Suppressor macrophage treated with lipopolysaccharide for 4 hours (primary cell): ENCODE measurements around the gene LRP1.

ENCODE experiments used
- DNase-seq: peaks from one replicate; pipeline ENCODE4 v3.0.0-alpha.2; 2020

Gene LRP1

DNA sequence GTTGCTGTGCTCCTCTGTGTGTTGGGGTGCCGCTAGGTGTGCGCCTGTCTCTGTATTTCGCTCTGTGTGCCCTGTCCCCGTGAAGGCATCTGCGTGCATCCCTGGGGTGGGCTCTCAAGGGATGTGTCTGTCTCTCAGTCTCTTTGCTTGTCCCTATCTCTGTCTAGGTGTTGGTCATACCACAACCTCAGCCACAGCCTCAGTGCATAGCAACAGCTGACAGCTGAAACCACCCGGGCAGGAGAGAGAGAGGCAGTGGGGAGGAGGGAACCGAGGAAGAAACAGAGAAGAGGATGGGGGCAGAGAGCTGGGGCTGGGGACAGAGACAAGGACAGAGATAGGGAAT is 87.4 kb downstream of the LRP1 start:
- no peak for DNase-seq

DNA sequence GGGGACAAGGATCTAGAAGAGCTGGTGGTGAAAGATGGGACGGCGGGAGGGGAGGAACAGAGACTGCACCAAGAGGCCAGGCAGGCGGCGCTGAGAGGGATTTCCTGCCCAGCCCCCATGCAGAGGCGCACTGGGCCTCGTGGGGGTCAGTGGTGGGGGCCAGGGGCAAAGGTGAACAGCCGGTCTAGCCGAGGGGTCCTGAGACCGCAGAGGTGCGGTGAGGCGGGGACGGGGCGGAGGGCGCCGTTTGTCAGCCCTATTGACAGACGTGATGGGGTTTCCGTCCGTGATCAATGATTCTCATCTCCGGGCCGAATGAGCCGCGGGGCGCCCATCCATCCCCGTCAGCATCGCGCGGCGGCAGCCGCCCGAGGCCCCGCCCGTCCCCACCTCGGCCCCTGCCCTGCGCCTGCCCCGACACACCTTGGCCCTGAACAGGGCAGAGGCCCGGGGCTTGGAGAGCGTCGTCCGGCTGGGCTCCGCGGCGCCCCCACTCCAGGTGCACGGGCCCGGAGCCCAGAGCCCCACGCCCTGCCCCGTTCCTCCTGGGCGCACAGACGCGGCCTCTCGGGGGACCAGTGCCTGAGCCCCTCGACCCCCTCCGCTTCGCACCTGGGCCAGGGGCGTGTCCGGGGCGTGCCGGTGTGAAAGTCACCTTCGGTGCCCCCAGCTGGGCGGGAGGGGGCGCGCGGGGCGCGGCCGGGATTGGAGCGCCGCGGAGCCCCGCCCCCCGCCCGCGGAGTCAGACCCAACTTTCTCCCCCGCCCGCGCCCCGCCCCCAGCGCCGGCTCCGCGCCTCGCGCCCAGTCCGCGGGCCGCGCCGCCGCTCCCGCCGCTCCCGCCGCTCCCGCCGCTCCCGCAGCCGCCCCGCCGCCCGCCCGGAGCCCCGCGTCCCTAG is 88.0 kb downstream of the LRP1 start, which contains the start of gene NXPH4:
TSS of gene NXPH4 (plus strand) at position 781 of the 898 bp plus-strand sequence. CDS start 176 bp downstream, outside the sequence.
- no peak for DNase-seq

DNA sequence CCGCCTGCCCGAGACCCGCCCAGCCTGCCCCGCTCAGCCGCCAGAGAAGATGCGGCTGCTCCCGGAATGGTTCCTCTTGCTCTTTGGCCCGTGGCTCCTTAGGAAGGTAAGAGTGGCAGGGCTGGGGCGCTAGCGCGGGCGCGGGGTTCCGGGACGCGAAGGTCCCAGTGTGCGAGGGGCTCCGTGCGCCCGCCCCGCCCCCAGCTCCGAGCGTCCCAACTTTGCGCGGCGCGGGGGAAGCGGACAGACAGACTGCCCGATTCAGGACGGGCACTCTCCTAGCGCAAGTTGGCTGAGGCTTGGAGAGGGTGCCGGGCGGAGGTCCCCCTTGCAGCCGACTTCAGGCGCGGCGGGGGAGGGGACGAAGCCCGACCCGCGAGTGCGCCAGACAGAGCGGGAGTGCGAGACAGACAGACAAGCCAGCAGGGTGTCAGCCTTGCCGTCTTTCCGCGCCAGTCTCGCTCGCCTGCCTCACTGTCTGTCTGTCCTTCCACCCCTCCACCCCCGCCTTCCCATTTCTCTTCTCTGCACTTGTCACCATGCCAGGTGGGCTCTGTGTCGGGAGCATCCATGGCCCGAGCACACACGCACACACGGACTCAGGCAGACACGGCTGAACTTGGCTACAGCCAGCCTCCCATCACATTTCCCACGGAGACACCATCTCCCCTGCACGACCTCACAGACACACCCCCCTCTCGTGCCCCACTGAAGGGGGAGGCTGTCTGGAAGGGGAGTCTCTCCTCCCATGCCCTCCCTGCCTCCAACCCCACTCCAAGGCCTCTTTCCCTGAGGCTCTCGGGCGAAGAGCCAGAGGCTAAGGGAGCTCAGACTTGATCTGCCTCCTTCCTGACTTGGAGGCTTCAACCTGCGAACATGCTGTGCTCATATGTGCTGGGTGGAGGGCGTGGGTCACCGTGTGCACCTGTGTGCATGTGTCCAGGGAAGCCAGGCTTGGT is 88.9 kb downstream of the LRP1 start:
- no peak for DNase-seq

DNA sequence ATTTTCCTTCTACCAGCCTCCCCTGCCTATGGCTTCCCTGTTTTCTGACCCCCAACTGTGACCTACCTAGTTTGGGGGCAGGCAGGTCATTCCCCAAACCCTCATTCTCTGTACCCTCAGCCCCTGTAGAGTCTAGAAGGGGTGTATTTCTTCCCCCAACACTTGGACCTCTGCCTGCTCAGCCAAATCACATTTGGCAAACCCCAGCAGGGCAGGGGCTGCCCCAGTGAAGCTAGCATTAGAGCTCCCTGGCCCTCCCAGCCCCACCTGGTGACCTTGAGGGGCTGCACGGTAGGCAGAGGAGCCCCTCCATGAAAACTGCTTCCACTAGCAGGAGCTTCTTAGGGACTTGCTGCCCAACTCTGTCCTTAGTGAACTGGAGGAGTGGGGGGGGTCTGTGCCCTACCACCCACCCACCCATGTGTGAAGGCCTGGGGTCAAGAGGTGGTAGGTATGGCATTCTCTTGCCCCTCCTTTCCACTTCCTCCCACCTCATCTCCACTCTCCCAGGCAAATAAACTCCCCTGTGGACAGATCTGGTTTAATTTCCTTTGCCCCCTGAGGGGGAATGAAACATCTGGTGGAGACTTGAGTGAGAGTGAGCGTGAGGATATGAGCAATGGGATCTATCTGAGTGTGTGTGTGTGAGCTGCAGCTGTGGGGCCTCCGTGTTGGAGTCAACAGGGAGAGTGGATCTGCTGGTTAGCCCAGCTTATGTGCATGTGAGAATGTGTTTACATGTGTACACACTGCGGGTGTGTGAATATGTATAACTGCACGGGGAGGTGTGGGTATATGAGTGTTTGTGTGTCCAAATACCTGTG is 90.0 kb downstream of the LRP1 start:
- DNase-seq = no peak

DNA sequence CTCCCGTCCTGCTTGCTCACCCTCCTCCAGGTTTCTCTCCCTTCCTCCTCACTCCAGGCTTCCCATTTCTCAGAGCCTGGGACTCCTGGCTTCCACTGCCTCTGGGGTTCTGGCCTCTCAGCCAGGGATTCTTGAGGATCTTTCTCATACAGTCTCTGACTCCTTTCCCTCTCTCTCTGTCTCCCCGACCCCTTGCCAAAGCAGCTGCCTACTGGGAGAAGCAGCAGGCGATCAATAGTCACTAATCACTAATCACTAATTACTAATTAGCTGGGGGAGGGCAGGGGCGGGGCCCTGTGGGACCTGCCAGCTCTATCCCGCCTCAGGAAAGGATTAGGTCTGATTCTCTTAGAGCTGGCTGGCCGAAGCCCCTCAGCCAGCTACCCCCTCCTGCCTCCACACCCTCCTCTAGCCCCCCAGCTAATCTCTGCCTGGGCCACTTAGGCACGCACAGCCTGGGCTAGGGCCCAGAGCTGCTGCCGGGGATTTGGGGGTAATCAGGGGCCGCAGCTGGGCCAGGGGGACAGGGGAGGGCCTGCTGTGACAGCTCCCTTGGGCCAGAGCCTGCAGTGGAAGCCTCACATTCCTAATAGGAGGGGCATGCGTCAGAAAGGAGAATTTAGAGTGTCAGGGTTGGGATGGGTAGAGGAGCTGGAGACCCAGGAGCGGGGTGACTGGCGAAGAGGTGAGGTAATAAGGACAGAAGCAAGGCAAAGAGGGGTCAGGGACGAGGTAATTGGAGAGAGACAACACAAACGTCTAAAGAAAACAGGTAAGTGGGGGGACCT is 91.1 kb downstream of the LRP1 start:
- DNase-seq = no peak

DNA sequence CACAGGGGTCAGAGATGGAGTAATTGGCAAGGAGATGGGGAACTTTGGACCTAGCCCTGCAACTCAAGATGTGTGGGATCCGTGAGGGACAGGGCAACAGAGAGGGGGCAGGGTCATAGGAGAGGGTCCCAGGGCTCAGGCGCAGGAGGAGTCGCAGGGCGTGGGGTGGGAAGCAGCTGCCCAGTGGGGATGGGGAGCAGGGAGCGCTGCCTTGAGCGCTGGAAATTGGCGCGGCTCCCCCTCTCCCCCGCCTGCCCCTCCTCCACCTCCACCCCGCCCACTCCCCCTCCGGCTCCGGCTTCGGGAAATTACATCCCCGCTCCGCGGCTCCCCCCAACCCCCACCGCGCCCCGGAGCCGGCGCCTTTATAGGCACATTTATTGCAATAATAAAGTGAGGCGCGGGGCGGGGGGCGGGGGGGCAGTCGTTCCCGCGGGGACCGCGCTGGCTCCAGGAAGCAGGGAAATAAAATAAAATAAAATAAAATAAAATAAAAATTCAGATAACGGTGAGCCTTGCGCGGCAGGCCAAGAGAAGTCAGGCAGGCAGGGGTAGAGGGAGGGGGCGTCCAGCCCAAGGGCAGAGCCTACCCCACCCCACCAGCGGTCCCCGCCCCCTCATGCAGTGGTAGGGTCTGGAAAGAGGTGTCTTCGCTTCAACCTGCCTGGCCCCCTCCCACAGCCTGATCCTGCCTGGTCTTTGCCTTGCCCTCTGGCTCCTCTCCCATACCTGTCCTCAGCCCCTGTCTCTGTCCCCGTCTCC is 91.9 kb downstream of the LRP1 start:
- DNase-seq = no peak

DNA sequence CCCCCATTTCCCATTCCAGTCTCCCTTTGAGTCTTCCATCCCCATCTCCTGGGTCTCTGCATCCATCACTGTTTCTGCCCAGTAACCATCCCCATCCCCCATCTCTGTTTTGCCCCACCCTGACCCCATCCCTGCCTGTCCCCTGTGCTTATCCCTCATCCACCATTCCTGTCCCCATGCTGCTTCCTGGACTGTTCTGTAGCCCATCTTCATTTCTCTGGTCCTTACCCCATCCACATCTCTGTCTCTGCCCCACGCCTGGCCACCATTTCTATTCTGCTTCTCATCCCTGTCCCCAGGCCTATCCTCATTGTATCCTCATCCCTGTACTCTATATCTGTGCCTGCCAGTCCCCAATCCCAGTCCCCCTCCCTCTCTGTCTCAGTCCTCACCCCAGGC is 92.5 kb downstream of the LRP1 start:
- DNase-seq = no peak

DNA sequence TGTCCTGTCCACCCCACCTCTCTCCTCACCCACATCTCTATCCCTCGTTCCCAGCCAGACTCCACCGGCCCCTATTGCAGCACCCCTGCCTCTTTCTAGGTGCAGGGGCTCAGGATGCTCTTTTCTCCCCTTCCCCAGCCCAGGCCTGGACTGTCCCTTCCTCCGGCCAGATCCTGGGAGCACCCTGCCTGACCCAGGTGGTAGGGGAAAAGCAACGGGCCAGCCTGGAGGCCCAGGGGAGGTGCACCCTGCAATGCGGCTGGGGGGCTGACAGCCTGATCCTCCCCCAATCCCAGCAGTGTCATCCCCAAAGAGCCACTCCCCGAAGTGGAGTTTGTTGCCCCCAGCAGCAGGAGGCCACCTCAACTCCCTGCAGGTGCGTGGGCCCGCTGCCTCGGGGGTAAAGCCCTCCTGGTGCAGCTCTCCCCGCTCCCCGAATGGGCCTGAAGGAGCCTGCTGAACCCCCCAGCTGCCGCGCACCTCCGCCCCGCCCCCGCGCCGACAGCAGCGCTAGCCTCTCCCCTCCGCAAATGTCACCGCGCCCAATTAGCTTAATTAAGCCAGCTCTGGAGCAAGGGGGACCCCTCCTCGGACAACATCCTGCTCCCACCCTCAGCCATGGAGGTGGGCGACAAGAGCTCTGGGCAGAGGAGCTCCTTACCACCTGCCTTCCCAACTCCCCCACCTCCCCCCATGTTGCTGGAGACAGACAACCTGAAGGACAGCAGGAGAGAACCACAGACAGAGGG is 93.1 kb downstream of the LRP1 start:
- DNase-seq = no peak

DNA sequence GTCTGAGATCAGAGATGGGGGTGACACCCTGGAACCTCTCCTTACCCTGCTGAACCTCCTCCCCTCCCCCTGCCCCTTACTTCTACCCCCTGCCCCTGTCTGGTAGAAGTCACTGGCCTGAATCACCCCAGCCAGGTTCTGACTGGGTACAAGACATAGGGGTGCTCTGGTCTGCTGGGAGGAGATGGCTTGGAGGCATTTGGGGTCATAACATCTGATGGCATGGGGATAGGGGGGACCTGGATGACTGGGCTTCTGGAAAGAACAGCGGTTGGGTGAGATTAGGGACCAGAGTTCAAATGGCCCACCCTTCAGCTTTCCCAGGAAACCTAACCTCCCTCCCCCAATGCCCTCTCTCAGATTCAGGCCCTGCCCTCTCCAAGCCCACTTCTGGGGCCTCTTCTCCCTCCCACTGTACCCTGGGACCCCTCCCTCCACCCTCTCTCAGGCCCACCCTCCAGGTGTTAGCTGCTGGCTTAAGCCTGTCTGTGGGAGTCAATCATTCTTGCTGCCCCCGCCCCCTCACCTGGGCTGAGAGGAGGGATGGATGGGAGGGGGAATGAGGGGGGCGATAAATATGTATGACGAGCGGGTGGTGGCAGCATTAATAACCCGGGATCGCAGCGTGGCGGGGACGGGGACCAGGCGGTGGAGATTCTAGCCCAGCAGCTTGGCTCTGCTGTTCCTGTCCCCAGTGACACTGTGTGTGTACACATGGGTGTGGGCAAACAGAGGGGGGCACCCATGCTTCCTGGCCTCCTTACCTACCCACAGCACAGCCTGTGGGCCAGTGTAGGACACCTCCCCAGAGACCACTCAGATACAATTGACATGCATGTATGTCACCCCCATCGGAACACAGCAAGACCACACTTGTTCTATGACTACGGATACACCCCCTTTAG is 94.3 kb downstream of the LRP1 start:
- DNase-seq = no peak

DNA sequence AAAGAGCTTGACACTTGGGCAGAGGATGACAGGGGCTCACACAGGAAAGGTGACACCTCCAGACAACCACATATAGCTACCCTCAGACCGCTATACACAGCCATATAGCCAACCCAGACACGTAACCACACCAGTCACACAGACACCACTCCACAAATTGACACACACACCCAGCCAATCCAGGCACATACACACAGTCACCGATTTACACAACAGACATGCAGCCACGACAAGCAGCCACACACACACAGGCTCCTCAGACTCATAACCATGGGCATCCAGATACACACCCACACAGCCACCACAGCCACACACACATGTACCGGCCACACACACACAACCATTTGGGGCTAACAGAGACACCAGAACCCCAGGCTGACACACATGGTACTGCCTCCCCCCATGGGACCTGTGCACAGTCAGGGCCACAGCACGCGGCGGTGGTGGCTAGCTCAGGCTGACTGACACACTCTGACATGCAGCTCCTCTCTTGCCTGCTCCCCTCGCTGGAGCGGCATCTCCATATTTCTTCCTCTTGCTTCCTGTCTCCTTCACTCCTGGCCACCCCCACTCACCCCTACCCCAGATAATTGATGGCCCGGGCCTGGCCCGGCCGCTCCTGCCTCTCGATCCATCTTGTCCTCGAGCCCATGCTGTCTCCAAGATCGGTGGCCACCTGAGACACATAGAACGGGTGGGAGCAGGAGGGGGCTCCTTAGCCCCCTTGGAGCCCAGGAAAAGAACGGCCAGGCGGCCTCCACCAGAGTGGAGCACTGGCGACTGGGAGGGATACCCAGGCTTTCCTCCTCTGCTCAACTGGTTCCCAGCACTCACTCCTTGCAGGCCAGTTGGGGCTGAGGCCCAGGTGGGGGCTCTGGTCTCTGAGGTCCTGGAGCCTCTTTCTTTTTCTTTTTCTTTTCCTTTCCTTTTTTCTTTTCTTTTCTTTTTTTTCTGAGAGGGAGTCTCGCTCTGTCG is 95.2 kb downstream of the LRP1 start:
- DNase-seq = no peak

DNA sequence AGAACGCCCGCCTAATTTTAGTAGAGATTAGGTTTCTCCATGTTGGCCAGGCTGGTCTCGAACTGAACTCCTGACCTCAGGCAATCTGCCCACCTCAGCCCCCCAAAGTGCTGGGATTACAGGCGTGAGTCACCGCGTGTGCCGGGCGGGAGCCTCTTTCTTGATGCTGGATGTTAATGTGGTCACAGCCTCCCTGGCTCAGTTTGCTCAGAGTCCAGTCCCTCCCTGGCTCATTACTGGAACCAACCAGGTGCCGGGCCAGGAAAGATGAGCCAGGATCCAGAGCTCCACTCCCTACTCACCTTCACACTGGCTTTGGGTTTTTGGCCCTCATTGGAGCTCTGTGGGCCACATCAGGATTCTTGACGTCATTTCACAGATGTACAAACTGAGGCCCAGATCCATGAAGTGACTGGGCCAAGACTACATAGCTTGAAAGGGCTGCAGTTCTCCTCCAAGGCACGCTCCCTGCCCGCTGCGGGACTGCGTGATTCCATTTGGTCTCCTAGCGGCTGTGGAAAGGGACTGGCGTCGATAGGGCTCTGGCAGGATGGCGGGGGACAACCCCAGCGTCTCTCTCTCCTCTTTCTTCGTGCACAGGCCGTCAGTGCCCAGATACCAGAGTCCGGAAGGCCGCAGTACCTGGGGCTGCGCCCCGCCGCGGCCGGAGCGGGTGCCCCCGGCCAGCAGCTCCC is 96.1 kb downstream of the LRP1 start:
- DNase-seq = no peak

DNA sequence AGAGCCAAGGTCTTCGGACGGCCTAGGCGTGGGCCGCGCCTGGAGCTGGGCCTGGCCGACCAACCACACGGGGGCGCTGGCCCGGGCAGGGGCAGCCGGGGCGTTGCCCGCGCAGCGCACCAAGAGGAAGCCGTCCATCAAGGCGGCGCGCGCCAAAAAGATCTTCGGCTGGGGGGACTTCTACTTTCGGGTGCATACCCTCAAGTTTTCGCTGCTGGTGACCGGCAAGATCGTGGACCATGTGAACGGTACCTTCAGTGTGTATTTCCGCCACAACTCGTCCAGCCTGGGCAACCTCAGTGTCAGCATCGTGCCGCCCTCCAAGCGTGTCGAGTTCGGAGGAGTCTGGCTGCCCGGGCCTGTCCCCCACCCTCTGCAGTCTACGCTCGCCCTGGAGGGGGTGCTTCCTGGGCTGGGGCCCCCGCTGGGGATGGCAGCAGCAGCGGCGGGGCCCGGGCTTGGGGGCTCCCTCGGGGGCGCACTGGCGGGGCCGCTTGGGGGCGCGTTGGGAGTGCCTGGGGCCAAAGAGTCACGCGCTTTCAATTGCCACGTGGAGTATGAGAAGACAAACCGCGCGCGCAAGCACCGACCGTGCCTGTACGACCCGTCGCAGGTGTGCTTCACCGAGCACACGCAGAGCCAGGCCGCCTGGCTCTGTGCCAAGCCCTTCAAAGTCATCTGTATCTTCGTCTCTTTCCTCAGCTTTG is 96.8 kb downstream of the LRP1 start:
- peak; percentile 87 for DNase-seq

DNA sequence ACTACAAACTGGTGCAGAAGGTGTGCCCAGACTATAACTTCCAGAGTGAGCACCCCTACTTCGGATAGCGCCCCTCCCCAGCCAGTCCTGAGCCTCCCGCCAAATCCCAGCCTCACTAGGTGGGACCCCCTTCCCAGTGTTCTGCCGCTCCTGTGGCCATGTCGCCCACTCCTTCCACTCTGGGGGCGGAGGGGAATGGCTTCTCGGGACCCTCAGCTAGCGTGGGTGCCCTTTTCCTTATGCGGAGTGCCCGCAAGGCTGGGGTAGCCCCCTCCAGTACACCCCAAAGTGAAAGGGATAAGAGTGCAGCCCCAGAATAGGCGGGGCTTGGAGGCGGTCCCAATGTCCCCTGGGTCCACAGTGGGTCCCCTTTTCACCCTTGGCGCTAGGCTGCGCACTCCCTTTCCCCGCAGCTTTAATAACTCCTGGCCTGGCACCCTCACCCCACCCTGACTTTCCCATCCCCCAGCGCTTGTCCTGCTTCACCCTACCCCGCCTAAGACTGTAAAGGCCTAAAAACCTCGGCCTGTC is 97.5 kb downstream of the LRP1 start:
- no peak for DNase-seq

DNA sequence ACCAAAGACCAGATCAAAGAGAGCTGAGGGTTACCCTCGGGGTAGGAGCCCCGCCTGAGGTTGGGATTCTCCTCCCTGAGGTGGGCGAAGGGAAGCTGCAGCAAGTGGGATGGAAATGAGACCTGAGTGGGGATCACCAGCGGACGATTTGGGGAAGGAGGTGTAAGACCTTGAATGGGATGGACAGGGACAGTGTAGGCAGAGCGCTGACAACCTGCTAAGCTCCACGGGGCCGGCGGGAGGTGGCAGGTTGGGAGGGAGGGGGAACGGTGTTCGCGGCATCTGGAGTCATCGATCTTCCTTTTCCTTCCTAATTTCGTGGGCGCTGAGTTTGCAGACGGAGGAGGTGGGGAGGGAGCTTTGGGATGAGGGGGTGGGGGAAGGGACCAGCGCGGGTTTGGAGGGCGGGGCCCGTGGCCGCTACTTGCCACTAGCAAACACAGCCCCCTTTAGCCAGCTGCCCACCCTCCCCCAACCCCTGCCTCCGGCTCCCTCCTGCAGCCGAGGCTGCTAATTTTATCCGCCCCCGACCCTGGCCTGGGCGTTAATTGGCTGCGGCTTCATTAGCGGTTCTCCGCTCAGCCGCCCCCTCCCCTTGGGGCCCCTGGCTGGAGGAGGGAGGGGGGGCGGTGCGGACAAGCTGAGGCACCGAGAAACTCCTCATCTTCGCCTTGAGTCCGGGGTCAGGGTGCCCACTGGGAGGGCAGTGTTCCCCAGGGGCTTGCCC is 98.5 kb downstream of the LRP1 start:
- no peak for DNase-seq

DNA sequence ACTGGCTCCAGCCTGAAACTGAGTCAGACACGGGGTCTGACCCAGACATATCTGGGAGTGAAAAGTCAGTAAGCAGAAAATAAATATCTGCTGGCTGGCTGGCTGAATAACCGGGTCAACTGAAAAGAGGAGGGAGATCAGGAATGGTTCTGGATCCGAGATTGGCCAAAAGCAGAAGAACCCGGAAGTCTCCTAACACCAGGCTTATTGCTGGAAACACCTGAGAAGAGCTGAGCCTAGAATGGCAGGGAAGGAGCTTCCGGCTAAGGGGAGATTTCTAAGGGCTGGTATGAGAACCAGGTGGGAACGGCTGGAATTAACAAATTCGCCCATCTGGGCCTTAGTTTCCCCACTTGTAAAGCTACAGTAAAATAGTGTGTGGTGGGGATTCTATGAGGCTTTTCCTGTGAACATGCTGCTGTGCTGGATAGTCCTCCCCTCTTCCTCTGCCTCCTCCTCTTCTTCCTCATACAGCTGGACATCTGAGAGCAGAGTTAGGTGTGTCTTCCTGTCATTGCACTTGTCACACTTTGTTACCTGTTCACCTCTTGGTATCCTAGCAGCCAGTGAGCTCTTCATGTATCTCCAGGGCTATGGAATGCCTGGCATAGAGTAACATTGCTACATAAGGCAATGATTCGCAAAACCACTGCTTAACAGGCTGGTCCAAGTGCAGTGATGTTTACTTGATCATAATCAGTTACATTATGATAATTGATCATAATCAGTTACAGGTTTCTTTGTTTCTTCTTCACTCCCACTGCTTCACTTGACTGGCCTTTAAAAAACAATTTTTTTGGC is 99.2 kb downstream of the LRP1 start:
- no peak for DNase-seq
